Skeletal muscle satellite cell (primary cell): ENCODE measurements around the gene TMEM214.
A peak's percentile ranks its signal among the peaks of the same experiment; 100 is the strongest.

Experiments used
- H3K27me3 ChIP-seq: 2 replicates; pipeline ENCODE4 v1.7.0; 2013; ENCODE audit warnings: low read length; ENCODE audit not compliant: control insufficient read depth, insufficient read depth
- H3K36me3 ChIP-seq: 2 replicates; pipeline ENCODE4 v1.7.0; 2013; ENCODE audit warnings: mild to moderate bottlenecking, control low read depth, low read length; ENCODE audit not compliant: insufficient read depth
- H3K4me1 ChIP-seq: 2 replicates; pipeline ENCODE4 v1.7.0; 2013; ENCODE audit warnings: low read length; ENCODE audit not compliant: control insufficient read depth, insufficient read depth
- H3K4me2 ChIP-seq: 2 replicates; pipeline ENCODE4 v1.7.0; 2013; ENCODE audit warnings: mild to moderate bottlenecking, low read length
- H3K4me3 ChIP-seq: 2 replicates; pipeline ENCODE4 v1.7.0; 2013; ENCODE audit warnings: low read length
- H3K9ac ChIP-seq: 2 replicates; pipeline ENCODE4 v1.7.0; 2013; ENCODE audit warnings: mild to moderate bottlenecking, low read depth, low read length, moderate library complexity
- H3K9me3 ChIP-seq: replicated peaks from 2 replicates; pipeline ENCODE4 v1.7.0; 2013; ENCODE audit warnings: mild to moderate bottlenecking, control low read depth, low read length

Gene TMEM214

GRCh38 chr2:27025861-27026851 lies 6.6 kb upstream of the TMEM214 start:
- no peak overlapping the region for H3K4me2 ChIP-seq
- no peaks in the 10 kb centered on the region for H3K4me1 ChIP-seq
- H3K27me3 ChIP-seq = no peaks in the 10 kb centered on the region
- no peaks in the 10 kb centered on the region for H3K9me3 ChIP-seq
- no peak overlapping the region for H3K9ac ChIP-seq
- no peak overlapping the region for H3K4me3 ChIP-seq
- H3K36me3 ChIP-seq = peaks cover 18% of the 10 kb centered on the region

DNA sequence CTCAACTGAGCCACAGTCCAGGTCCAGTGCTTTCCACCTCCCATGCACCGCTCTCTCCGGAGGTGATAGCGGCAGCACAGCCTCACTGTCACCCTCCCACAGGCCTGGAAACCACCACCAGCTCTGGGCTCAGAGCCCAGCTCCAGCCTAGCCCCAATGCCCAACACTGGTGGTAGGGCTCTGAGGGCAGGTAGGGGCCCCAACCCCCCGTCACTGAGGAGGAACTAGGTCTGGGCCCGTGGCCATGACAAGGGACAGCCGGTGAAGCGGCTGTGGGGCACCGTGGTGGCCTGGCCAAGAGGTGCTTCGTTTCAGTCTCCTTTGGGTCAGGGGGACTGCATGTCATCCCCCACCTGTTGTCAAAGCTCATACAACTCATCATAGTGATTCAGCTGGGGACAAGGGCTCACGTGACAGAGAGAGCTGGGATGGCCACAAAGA lies 5.5 kb upstream of the TMEM214 start:
- peaks cover 18% of the 10 kb centered on the region for H3K36me3 ChIP-seq
- no peak overlapping the region for H3K4me3 ChIP-seq
- H3K9ac ChIP-seq = no peak overlapping the region

DNA sequence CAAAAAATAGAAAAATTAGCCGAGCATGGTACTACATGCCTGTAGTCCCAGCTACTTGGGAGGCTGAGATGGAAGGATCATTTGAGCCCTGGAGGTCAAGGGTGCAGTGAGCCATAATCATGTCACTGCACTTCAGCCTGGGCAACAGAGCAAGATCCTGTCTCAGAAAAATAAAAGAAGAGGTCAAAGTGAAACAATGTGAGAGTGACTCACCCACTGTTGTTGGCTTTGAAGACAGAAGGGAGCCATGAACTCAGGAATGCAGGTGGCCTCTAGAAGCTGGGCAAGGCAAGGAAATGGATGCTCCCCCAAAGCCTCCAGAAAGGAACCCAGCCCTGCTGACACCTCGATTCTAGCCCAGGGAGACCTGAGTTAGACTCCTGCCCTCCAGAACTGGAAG lies 3.7 kb upstream of the TMEM214 start:
- peaks cover 10% of the 10 kb centered on the region for H3K36me3 ChIP-seq
- no peak overlapping the region for H3K4me3 ChIP-seq
- peaks cover 3% of the 10 kb centered on the region for H3K4me1 ChIP-seq
- no peak overlapping the region for H3K9ac ChIP-seq
- H3K9me3 ChIP-seq = no peaks in the 10 kb centered on the region
- H3K4me2 ChIP-seq = no peak overlapping the region
- H3K27me3 ChIP-seq = no peaks in the 10 kb centered on the region

More for the DNA sequence above, 5.5 kb upstream of the TMEM214 start:
- no peaks in the 10 kb centered on the region for H3K27me3 ChIP-seq
- H3K4me1 ChIP-seq = no peaks in the 10 kb centered on the region
- no peaks in the 10 kb centered on the region for H3K9me3 ChIP-seq
- no peak overlapping the region for H3K4me2 ChIP-seq

GRCh38 chr2:27033253-27033852 lies 588 bp downstream of the TMEM214 start:
- H3K4me3 ChIP-seq = peak overlapping the region; percentile 99
- peak overlapping the region; percentile 99 for H3K9ac ChIP-seq
- H3K4me2 ChIP-seq = peak overlapping the region; percentile 97
- peaks cover 12% of the 10 kb centered on the region for H3K4me1 ChIP-seq
- H3K9me3 ChIP-seq = no peaks in the 10 kb centered on the region
- H3K36me3 ChIP-seq = peaks cover 42% of the 10 kb centered on the region
- no peaks in the 10 kb centered on the region for H3K27me3 ChIP-seq

- H3K4me1 ChIP-seq = peaks cover 21% of the 10 kb centered on the region
- no peak overlapping the region for H3K4me2 ChIP-seq
- no peaks in the 10 kb centered on the region for H3K9me3 ChIP-seq
- peaks cover 88% of the 10 kb centered on the region for H3K36me3 ChIP-seq
- no peaks in the 10 kb centered on the region for H3K27me3 ChIP-seq
- no peak overlapping the region for H3K4me3 ChIP-seq
- H3K9ac ChIP-seq = no peak overlapping the region
Measured at GRCh38 chr2:27038012-27038411, 5.2 kb downstream of the TMEM214 start.

DNA sequence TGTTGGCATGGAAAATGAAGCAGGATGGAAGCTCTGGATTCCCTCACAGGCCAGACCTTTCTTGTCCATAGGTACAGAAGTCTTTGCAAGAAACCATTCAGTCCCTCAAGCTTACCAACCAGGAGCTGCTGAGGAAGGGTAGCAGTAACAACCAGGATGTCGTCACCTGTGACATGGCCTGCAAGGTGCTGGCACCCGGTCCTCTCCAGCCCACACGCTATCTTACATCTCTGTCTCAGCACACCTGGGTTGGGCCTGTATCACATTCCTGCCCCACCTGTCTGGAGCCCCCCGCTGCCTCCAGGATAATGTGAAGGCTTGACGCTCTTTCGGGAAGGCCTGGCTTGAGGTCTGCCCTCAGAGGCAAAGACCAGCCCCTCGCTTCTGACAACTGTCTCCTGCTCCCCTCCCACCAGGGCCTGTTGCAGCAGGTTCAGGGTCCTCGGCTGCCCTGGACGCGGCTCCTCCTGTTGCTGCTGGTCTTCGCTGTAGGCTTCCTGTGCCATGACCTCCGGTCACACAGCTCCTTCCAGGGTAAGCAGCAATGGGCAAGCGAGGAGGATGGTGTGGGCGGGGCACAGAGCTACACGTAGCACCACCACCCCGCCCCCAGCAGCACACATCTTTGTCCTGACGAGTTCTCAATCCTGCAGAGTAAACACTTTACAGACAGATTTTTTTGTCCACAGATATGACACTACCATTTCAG lies 6.0 kb downstream of the TMEM214 start:
- Histone ChIP-seq H3K27me3 (no peaks in the 10 kb centered on the region), H3K4me2 (no peak overlapping the region), H3K4me1 (peaks cover 21% of the 10 kb centered on the region), H3K36me3 (peaks cover 88% of the 10 kb centered on the region), H3K9me3 (no peaks in the 10 kb centered on the region), H3K9ac (no peak overlapping the region), H3K4me3 (no peak overlapping the region)

DNA sequence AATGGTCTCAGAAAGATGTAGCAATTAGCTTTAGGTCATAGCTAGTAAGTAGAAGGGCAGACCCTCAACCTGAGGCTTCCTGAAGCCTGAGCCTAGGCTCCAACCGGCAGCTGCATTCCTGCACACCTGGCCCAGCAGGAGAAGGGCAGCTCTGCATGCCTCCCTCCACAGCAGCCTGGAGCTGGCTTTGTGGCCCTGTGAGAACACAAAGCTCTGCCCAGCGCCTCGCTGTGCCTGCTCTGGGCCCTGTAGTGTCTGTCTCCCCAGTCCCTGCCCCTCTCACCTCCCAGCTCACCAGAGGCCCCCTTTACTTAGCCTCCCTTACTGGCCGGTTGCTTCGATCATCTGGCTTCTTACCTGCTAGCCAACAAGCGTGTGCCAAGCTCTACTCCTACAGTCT lies 6.7 kb downstream of the TMEM214 start:
- H3K36me3 ChIP-seq = peaks cover 82% of the 10 kb centered on the region
- no peak overlapping the region for H3K4me3 ChIP-seq
- H3K9me3 ChIP-seq = no peaks in the 10 kb centered on the region
- H3K4me1 ChIP-seq = peaks cover 15% of the 10 kb centered on the region
- no peak overlapping the region for H3K4me2 ChIP-seq
- no peaks in the 10 kb centered on the region for H3K27me3 ChIP-seq
- no peak overlapping the region for H3K9ac ChIP-seq

DNA sequence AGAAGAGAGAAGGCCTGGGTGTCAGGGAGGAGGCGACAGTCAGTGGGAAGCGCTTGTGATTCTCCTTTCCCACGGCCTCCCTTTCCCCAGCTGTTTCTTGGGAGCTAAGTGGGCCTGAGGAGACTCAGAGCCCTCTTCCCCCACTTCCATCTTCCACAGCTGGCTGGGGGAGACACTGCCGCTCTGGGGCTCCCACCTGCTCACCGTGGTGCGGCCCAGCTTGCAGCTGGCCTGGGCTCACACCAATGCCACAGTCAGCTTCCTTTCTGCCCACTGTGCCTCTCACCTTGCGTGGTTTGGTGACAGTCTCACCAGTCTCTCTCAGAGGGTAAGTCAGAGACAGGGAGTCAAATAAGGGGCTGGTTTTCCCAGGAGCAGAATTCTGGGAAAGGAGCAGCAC lies 7.1 kb downstream of the TMEM214 start:
- no peak overlapping the region for H3K4me2 ChIP-seq
- no peak overlapping the region for H3K4me3 ChIP-seq
- H3K9ac ChIP-seq = no peak overlapping the region
- no peaks in the 10 kb centered on the region for H3K9me3 ChIP-seq
- peaks cover 80% of the 10 kb centered on the region for H3K36me3 ChIP-seq
- H3K27me3 ChIP-seq = no peaks in the 10 kb centered on the region
- H3K4me1 ChIP-seq = peaks cover 13% of the 10 kb centered on the region

GRCh38 chr2:27040282-27040681 lies 7.5 kb downstream of the TMEM214 start:
- Histone ChIP-seq H3K4me3 (no peak overlapping the region), H3K4me1 (peaks cover 10% of the 10 kb centered on the region), H3K9ac (no peak overlapping the region), H3K27me3 (no peaks in the 10 kb centered on the region), H3K36me3 (peaks cover 76% of the 10 kb centered on the region), H3K9me3 (no peaks in the 10 kb centered on the region), H3K4me2 (no peak overlapping the region)

DNA sequence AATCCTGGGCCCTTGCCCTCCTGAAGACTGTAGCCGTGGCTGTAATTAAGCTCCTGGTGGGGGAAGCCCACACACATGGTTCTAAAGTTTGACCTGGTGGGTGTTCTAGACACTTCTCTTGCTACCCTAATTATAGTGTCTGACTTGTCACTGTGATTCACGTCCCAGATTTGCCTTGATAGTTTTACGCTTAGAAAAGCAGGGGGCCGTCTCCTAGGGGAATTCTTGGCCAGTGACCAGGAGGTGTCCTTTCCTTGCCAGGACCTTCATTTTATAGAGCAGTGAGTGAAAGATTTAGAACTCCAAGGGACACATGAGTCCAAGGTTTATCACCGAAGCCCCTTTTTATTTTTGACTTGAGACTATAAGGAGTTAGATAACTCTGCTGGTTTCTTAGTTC lies 9.0 kb downstream of the TMEM214 start:
- Histone ChIP-seq H3K9me3 (no peaks in the 10 kb centered on the region), H3K4me1 (peaks cover 10% of the 10 kb centered on the region), H3K27me3 (no peaks in the 10 kb centered on the region), H3K9ac (no peak overlapping the region), H3K4me3 (no peak overlapping the region), H3K4me2 (no peak overlapping the region), H3K36me3 (peaks cover 61% of the 10 kb centered on the region)

- Histone ChIP-seq H3K9me3 (no peaks in the 10 kb centered on the region), H3K36me3 (peaks cover 57% of the 10 kb centered on the region), H3K4me3 (no peak overlapping the region), H3K27me3 (no peaks in the 10 kb centered on the region), H3K4me1 (peaks cover 10% of the 10 kb centered on the region), H3K9ac (no peak overlapping the region), H3K4me2 (no peak overlapping the region)
Measured at GRCh38 chr2:27042159-27042661, 9.4 kb downstream of the TMEM214 start.
